ENCODE results near the gene CD81.
"Not testable (repeated sequence)": the region's sequence is repeated elsewhere in the genome, so short reads cannot be mapped to it uniquely, and the experiment has no call there.

CD81 gene, protein sequence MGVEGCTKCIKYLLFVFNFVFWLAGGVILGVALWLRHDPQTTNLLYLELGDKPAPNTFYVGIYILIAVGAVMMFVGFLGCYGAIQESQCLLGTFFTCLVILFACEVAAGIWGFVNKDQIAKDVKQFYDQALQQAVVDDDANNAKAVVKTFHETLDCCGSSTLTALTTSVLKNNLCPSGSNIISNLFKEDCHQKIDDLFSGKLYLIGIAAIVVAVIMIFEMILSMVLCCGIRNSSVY

DNA sequence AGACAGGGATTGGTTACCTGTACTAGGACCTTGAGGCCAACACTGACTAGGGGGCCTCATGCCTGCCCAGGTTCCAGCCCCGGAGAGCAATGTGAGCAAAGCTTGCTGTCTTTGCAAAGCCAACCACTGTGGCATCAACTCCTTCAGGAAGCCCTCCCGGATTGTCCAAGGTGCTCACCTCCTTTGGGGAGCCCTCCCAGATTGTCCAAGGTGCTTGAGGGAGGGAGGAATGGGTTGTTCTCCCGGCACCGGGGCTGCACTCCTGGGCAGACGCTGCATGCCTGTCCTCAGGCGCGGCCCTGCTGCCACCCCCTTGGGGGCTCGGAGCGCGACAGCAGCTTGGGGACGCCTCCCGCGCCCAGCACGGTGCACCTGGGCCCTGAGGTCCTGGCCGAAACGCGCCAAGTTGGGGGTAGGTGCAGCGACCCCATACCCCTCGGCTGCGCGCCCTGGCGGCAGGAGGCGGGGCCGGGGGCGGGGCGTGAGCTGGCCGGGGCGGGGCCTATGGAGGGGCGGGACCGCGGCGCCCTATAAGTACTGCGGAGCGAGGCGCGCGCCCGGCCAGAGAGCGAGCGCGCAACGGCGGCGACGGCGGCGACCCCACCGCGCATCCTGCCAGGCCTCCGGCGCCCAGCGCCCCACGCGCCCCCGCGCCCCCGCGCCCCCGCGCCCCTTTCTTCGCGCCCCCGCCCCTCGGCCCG is at the start of gene CD81:
TSS of gene CD81 (plus strand) at position 560 of the 701 bp plus-strand sequence. CDS start 240 bp downstream, outside the sequence.
- in situ Hi-C loops (cut with MboI; ENCODE audit: low sequenced_read_pairs, unreplicated experiment): no loop called here
- no peak for TF ChIP-seq CTCF (IDR thresholded peaks at IDR 0.05; ENCODE audit: borderline replicate concordance, control extremely low read depth, extremely low read depth, insufficient read depth, missing control alignments)

GRCh38 chr11:2328021-2328420 is 49.1 kb upstream of the CD81 start:
- no peak for TF ChIP-seq CTCF (IDR thresholded peaks at IDR 0.05; ENCODE audit: borderline replicate concordance, control extremely low read depth, extremely low read depth, insufficient read depth, missing control alignments)

More for the DNA sequence above, at the start of gene CD81:
- DNase-seq (ENCODE audit: low spot score): peak; percentile 94

DNA sequence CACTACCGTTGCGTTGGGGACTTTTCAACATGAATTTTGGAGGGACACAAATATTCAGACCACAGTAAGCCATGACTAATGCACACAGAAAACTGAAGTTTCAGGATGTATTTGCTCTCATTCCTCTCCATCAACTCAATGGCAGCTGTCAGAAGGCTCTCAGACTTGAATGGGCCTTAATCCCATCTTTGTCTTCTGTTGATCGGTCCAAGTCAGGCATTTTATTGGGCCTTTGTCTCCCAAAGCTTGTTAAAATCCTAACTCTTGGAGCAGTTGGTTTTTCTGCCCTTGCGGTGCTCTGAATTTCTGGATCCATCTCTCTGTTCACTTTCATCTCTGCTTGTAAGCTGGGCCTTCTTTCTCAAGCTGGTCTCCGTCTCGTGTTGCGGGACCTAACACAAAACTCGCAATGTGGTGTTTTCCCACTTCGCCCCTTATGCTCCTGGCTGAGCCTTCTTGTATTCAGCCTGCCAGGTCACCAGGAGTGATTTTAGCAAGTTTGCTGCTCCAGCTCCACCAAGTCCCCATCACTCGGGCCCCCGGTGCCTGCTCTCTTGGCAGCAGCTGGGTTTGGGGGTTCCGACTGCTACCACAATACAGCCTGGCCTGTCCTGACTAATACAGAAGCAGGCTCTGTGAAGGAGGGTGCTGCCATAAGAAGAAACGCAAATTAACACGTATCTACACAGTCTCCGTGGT is 48.3 kb upstream of the CD81 start:
- no peak for DNase-seq (ENCODE audit: low spot score)
- in situ Hi-C loops (cut with MboI; ENCODE audit: low sequenced_read_pairs, unreplicated experiment): no loop called here
- TF ChIP-seq CTCF (IDR thresholded peaks at IDR 0.05; ENCODE audit: borderline replicate concordance, control extremely low read depth, extremely low read depth, insufficient read depth, missing control alignments): no peak

More at GRCh38 chr11:2328021-2328420, 49.1 kb upstream of the CD81 start:
- no peak for DNase-seq (ENCODE audit: low spot score)
- in situ Hi-C loops (cut with MboI; ENCODE audit: low sequenced_read_pairs, unreplicated experiment): no loop called here

GRCh38 chr11:2329551-2329950 is 47.6 kb upstream of the CD81 start:
- no peak for DNase-seq (ENCODE audit: low spot score)
- in situ Hi-C loops (cut with MboI; ENCODE audit: low sequenced_read_pairs, unreplicated experiment): no loop called here
- no peak for TF ChIP-seq CTCF (IDR thresholded peaks at IDR 0.05; ENCODE audit: borderline replicate concordance, control extremely low read depth, extremely low read depth, insufficient read depth, missing control alignments)

DNA sequence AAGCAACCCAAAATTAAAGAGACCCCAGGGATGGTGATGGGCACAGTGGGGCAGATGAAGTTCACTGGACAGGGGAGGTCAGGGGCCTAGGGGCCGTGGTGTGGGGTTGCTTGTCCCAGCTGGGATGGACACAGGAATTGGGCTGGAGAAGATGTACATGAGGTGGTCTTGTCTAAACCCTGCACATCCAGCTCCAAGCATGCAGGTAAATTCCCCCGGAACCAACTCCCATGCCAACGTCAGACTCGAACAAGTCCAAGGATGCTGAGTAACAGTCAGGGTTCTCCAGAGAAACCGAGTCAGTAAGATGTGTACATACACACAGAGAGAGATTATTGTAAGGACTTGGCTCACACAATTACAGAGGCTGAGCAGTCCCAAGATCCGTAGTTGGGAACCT is 46.4 kb upstream of the CD81 start:
- DNase-seq (ENCODE audit: low spot score): no peak
- TF ChIP-seq CTCF (IDR thresholded peaks at IDR 0.05; ENCODE audit: borderline replicate concordance, control extremely low read depth, extremely low read depth, insufficient read depth, missing control alignments): no peak
- in situ Hi-C loops (cut with MboI; ENCODE audit: low sequenced_read_pairs, unreplicated experiment): no loop called here

GRCh38 chr11:2331404-2331803 is 45.7 kb upstream of the CD81 start:
- no peak for TF ChIP-seq CTCF (IDR thresholded peaks at IDR 0.05; ENCODE audit: borderline replicate concordance, control extremely low read depth, extremely low read depth, insufficient read depth, missing control alignments)
- in situ Hi-C loops (cut with MboI; ENCODE audit: low sequenced_read_pairs, unreplicated experiment): no loop called here

DNA sequence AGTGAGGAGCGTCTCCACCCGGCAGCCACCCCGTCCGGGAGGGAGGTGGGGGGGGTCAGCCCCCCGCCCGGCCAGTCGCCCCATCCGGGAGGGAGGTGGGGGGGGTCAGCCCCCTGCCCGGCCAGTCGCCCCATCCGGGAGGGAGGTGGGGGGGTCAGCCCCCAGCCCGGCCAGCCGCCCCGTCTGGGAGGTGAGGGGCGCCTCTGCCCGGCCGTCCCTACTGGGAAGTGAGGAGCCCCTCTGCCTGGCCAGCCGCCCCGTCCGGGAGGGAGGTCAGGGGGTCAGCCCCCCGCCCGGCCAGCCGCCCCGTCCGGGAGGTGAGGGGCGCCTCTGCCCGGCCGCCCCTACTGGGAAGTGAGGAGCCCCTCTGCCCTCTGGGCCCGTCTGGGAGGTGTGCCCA is 44.5 kb upstream of the CD81 start:
- DNase-seq (ENCODE audit: low spot score); in situ Hi-C loops (cut with MboI; ENCODE audit: low sequenced_read_pairs, unreplicated experiment): not testable (repeated sequence)

More at GRCh38 chr11:2331404-2331803, 45.7 kb upstream of the CD81 start:
- DNase-seq (ENCODE audit: low spot score): no peak

DNA sequence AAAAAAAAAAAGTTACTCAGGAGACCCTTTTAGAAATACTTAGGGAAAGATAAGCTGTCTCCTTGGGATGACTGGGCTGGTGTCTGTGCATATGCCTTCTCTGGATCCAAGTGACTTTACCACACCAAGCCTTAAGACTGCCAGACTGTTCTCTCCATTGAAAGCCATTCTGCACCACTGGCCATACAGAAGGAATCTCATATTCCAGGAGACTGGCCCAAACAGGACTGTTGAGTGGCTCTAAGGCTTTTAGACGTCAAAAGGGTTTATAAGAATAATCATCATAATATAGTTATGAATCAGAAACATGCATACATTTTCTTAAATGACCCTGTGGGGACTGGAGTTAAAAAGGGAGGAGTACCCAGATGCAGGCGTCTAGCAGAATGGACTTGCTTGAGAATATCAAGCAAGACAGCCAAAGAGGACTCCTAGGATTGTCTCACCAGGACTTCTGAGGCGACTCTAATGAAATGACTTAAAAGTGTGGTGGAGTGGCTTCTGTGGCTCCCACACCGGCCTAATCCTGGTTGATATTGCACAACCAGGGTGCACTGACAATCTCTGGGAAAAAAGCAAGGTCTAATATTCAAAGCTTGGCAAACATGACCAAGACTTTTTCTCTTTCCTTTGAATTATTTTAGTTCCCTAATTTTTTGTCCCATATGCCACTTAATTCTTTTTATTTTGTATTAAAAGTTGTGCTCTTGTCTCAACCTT is 43.5 kb upstream of the CD81 start:
- DNase-seq (ENCODE audit: low spot score); in situ Hi-C loops (cut with MboI; ENCODE audit: low sequenced_read_pairs, unreplicated experiment): not testable (repeated sequence)

DNA sequence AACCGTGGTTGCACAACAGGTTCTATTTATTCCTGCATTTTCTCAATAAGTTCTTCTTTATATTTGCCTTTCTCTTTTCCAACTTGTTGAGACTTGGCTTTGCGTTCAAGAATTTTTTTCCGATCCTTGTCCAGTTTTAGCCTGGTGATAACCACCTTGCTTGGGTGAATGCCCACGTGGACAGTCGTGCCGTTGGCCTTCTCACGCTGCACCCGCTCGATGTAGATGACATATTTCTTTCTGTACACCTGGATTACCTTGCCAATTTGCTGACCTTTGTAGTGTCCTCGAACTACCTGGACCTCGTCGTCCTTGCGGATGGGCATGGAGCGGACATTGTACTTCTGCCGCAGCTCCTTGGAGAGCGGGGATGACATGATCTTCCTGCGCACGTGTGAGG is 41.8 kb upstream of the CD81 start:
- in situ Hi-C loops (cut with MboI; ENCODE audit: low sequenced_read_pairs, unreplicated experiment); DNase-seq (ENCODE audit: low spot score): not testable (repeated sequence)

All from GM13976 (cell line).